Duodenal mucosa (tissue), 2 donors: ENCODE data around the gene OPALIN.

ENCODE experiments used
- H3K27ac ChIP-seq: one replicate; pipeline ENCODE4 v1.7.0; 2013; ENCODE audit warnings: low read depth, low read length
- H3K27me3 ChIP-seq, 2 donors: one replicate each; pipeline ENCODE4 v1.7.0; 2013; ENCODE audit warnings: low read length in 2 of 2, control low read depth in 1 of 2; ENCODE audit not compliant: insufficient read depth in 2 of 2, control insufficient read depth in 1 of 2
- H3K36me3 ChIP-seq, 2 donors: one replicate each; pipeline ENCODE4 v1.7.0; 2013; ENCODE audit warnings: low read length in 2 of 2, control low read depth in 1 of 2; ENCODE audit not compliant: insufficient read depth in 2 of 2, control insufficient read depth in 1 of 2
- H3K4me1 ChIP-seq, 2 donors: one replicate each; pipeline ENCODE4 v1.7.0; 2013; ENCODE audit warnings: low read length in 2 of 2, control low read depth in 1 of 2; ENCODE audit not compliant: insufficient read depth in 2 of 2, control insufficient read depth in 1 of 2
- H3K4me3 ChIP-seq, 2 donors: one replicate each; pipeline ENCODE4 v1.7.0; 2013; ENCODE audit warnings: low read length in 2 of 2, low read depth in 1 of 2
- H3K9ac ChIP-seq, 2 donors: one replicate each; pipeline ENCODE4 v1.7.0; 2013; ENCODE audit warnings: low read length in 2 of 2, low read depth in 1 of 2
- H3K9me3 ChIP-seq, 2 donors: one replicate each; pipeline ENCODE4 v1.7.0; 2013; ENCODE audit warnings: low read length in 2 of 2, control low read depth in 1 of 2; ENCODE audit not compliant: control insufficient read depth in 1 of 2

The OPALIN gene

DNA sequence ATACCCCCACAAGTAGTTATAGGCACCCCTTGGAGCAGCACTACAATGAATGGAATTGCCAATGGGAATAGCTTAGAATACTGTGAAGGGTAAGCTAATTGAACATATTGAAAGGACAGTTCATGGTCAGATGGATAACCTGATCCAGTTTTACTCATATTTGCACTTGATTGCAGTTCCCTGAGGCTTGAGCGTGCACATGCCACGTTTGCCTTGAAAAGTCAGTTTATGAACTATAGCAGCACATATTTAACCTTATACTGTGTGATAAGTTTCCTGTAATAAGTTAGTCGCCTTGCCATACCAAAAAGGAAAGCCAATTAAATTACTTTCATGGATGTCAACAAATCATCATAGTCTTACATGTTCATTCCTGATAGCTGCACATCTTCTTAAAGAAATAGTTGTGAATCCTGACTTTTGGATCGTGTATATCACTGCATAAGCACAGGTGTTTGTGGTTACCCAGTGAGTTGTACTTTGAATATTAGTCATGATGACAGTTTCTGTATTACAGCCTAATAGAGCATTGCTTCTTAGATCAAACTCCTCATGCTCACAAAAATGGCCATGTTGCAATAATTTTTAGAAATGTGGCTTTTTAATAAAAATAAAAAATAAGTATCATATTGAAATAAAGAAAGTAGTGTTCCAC, 33.0 kb downstream of the OPALIN start:
- H3K36me3 ChIP-seq: no peaks in the 10 kb centered on the region
- H3K27me3 ChIP-seq: no peaks in the 10 kb centered on the region
- no peak overlapping the region for H3K9ac ChIP-seq
- no peak overlapping the region for H3K27ac ChIP-seq
- peaks cover 0 to 6% of the 10 kb centered on the region in 2 donors for H3K4me1 ChIP-seq
- H3K9me3 ChIP-seq: no peaks in the 10 kb centered on the region
- no peak overlapping the region for H3K4me3 ChIP-seq

DNA sequence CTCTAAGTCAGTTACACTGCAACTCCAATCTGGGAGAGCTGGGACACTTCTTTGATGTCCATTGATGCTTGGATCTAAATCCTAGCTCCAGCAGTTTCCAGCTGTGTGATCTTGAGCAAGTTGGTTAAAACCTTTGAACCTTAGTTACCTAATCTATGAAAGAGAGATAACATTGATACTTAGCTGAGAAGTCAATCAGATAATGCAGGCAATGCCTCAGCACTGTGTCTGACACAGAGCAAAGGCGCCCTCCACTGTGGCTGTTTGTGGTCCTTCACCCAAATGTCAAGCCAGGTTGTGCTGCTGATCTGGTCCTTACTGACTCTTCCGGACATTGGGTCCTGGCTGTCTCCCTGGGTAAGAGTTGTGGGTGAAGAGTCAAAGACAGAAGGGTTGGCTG, 34.4 kb downstream of the OPALIN start:
- Histone ChIP-seq H3K27me3 (no peaks in the 10 kb centered on the region), H3K9me3 (no peaks in the 10 kb centered on the region), H3K4me3 (no peak overlapping the region), H3K27ac (no peak overlapping the region), H3K36me3 (no peaks in the 10 kb centered on the region), H3K4me1 (peaks cover 0 to 6% of the 10 kb centered on the region in 2 donors), H3K9ac (no peak overlapping the region)

DNA sequence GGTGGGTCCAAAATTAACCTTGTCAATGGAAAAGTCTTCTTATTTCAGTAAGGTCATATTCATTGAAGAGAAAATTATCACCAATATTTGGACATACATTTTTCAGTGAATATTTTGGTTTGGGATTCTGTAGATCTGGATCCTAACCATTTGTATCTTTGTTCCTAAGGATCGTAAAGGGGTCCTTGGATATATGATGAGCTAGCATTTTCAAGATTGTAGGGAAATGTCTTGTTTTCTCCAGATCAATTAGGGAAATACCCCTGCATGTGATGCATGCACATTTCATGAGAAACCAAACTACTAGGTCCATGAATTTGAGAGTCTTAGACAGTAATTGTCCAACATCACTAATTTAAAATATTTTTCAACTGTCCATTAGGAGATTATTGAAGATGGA, 36.5 kb downstream of the OPALIN start:
- no peak overlapping the region for H3K4me3 ChIP-seq
- no peak overlapping the region for H3K9ac ChIP-seq
- H3K27ac ChIP-seq: no peak overlapping the region
- peaks cover 0 to 6% of the 10 kb centered on the region in 2 donors for H3K4me1 ChIP-seq
- H3K27me3 ChIP-seq: no peaks in the 10 kb centered on the region
- no peaks in the 10 kb centered on the region for H3K36me3 ChIP-seq
- H3K9me3 ChIP-seq: no peaks in the 10 kb centered on the region

DNA sequence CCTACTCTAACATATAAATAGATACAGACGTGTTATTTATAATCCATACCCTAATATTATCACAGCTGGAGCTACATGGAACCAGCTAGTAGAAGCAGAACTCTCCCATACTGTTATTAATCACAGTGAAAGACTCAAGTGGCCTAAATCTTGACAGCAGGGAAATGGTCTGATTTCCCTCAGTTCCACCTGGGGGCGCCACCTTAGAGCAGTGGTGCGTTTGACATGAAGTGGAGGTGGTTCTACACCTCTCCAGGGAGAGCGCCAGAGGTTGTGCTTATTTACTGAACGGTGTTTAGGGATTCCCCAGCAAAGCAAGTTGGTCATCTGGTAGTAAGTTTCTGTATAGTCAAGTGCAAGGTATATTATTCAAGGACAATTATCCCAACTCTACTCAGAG, 37.0 kb downstream of the OPALIN start:
- Histone ChIP-seq H3K4me3 (no peak overlapping the region), H3K36me3 (no peaks in the 10 kb centered on the region), H3K9me3 (no peaks in the 10 kb centered on the region), H3K27me3 (no peaks in the 10 kb centered on the region), H3K4me1 (peaks cover 0 to 6% of the 10 kb centered on the region in 2 donors), H3K27ac (no peak overlapping the region), H3K9ac (no peak overlapping the region)

DNA sequence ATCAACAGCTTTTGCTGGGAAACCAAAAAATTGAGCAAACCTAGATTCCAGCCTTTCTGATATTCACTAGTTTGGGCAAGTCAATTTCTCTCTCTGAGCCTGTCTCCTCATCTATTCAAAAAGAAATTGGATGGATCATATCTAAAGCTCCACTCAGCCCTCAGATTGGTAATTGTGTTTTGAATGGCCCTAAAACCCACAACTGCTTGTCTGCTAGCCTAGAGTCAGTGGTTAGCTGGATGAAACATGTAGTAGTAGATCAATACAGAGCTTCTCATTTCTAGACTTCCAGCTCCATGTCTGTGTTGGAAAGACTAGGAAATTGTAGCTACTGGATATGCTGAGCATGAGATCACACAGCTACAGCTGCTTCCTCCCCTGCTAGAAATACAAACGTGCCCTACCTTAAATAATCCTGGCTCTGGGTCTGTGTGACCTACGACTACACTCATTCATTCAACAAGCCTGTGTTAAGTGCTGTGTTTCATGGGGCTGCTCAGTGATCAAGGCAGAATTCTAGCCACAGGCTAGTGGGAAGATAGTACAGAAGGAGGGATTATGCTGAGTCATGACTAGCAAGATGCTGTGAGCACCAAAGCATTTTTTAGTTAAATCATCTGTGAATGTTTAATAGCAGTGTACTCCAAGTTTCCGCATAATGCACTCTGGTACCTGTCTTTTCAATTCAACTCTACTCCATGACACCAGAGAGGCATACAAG, 38.9 kb downstream of the OPALIN start:
- Histone ChIP-seq H3K9me3 (no peaks in the 10 kb centered on the region), H3K36me3 (no peaks in the 10 kb centered on the region), H3K27me3 (no peaks in the 10 kb centered on the region), H3K4me3 (no peak overlapping the region), H3K4me1 (peaks cover 0 to 6% of the 10 kb centered on the region in 2 donors), H3K9ac (no peak overlapping the region), H3K27ac (no peak overlapping the region)

DNA sequence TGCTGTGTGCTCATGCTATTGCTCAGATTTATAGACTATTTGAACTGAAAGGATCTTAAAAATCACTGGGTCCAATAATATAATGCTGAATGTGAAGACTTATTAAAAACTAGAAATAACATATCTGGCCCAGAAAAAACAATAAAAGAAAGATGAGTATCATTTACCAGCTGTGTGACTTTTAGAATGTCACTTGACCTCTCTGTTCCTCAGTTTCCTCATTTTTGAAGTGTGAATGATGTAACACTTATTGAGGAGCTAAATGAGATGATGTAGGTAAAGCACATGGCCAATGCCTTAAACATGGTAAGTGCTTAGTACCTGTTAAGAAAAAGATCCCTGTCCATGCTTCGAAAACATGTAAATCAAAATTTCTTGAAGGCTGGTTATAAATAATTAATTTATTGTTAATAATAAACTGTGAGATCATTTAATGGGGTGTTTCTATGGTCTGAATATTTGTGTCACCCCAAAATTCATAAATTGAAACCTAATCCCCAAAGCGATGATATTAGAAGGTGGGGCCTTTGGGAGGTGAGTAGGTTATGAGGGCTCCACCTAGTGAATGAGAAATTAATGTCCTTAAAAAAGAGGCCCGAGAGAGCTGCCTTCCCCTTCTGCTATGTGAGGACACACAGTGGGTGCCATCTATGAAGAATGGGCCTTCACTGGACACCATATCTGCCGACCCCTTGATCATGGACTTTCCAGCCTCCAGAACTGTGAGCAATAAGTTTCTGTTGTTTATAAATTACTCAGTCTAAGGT, 41.6 kb downstream of the OPALIN start:
- no peak overlapping the region for H3K9ac ChIP-seq
- H3K4me3 ChIP-seq: no peak overlapping the region
- H3K9me3 ChIP-seq: no peaks in the 10 kb centered on the region
- H3K27me3 ChIP-seq: no peaks in the 10 kb centered on the region
- H3K36me3 ChIP-seq: no peaks in the 10 kb centered on the region
- H3K4me1 ChIP-seq: no peaks in the 10 kb centered on the region
- H3K27ac ChIP-seq: no peak overlapping the region

DNA sequence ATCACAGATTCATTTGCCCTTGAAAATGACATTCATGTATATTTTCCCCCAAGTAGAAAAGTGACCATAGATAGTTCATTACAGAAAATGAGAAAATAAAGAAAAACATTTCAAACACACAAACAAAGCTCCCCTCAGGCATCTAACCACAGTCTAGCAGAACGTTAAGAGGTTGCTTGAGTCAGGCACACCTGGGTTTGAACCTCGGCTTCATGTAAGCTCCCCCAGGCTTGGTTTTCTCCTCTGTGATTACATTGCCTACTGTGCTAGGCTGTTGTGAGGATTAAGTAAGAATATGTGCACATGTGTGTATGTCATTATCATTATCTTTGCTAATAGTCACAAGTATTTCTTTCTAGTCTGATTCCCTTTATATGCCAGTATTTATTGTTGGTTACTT, 45.5 kb downstream of the OPALIN start:
- Histone ChIP-seq H3K9me3 (no peaks in the 10 kb centered on the region), H3K9ac (no peak overlapping the region), H3K27ac (no peak overlapping the region), H3K4me1 (no peaks in the 10 kb centered on the region), H3K36me3 (no peaks in the 10 kb centered on the region), H3K4me3 (no peak overlapping the region), H3K27me3 (no peaks in the 10 kb centered on the region)

DNA sequence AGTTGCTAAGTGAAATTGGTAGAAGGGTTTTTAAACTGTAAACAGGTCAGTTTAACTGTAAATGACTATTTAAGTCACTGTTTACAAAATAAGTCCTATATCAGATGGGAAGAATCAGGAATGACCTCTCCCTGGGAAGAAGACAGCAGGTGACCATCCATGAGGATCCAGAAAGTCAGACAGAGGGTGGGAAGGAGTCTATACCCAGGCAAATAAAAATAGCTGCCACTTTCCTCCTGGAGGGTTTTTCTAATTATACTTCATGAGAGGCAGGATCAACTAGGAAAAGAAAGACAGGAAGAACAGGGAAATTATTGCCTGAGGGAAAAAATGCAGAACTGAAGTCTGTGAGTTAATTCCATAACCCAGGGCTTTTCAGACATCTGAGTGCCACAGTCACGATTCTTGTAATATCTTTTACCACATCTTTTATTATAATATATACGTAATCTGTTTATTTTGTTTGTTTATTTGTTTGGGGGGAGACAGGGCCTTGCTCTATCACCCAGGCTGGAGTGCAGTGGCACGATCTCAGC, 47.6 kb downstream of the OPALIN start:
- Histone ChIP-seq H3K4me3 (no peak overlapping the region), H3K4me1 (no peaks in the 10 kb centered on the region), H3K27me3 (no peaks in the 10 kb centered on the region), H3K9me3 (no peaks in the 10 kb centered on the region), H3K36me3 (no peaks in the 10 kb centered on the region), H3K27ac (no peak overlapping the region), H3K9ac (no peak overlapping the region)

DNA sequence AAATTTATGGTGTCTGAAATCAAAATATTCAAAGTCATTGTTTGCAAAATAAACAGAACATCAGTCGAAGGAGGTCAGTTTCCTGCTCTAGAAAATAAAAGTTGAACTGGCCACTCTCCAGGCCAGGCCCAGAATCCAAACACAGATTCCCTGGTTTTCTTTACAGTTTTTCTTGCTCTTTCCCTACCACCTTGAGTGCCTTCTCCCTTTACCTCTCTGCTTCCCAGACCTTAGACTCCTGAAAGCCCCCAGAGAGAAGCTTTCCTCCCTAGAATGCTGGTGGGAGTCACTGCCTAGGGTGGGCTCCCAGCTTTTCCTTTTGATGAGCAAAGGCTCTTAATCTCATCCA, 48.5 kb downstream of the OPALIN start:
- H3K4me3 ChIP-seq: no peak overlapping the region
- H3K4me1 ChIP-seq: no peaks in the 10 kb centered on the region
- H3K9ac ChIP-seq: no peak overlapping the region
- no peaks in the 10 kb centered on the region for H3K27me3 ChIP-seq
- no peak overlapping the region for H3K27ac ChIP-seq
- no peaks in the 10 kb centered on the region for H3K9me3 ChIP-seq
- no peaks in the 10 kb centered on the region for H3K36me3 ChIP-seq

DNA sequence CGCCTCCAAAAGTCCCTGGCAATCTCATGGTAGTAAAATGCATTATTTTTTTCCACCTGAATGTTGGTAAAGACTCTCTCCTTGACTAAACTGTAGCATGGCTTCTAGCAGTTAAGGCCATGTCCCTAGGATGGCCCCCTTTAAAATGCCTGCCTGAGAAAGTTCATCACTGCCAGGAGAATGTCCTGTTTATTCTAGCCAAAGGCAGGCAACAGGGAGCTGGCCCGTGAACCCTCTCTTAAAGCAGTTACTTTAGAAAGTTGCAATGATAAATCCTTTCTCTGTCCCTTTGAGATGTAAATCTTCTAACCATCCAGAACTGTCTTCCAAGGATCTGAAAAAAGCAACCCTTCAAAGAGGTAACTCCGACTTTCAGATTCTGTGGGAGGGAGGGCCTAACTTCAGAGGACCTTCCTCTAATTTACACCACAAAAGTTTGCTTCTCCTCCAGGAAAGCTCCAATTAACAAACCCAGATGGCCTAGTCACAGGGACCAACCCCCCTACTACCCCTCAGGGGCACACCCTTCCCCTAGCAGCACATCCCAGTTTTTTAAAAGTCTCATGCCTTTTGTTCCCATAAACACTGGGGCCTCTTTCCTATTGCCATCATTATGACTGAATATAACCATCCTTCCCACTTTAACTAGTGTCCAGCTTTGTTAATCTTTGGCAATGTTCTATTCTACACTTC, 49.0 kb downstream of the OPALIN start:
- Histone ChIP-seq H3K36me3 (no peaks in the 10 kb centered on the region), H3K27ac (no peak overlapping the region), H3K4me3 (no peak overlapping the region), H3K27me3 (no peaks in the 10 kb centered on the region), H3K9me3 (no peaks in the 10 kb centered on the region), H3K4me1 (no peaks in the 10 kb centered on the region), H3K9ac (no peak overlapping the region)
